Neural progenitor cell (in vitro differentiated cells): ENCODE data around the gene P3H2.

Experiments
- EZH2 ChIP-seq: fragments of 200-600 bp; sonication (generic); IDR thresholded peaks from 2 replicates; pipeline ENCODE4 v1.6.1; 2017; ENCODE audit warnings: antibody characterized with exemption, mild to moderate bottlenecking, moderate library complexity
- TF ChIP-seq, protein P1 (sequence below): fragments of 200-600 bp; sonication (generic); IDR thresholded peaks from 2 replicates; pipeline ENCODE4 v1.5.1; 2017; ENCODE audit warnings: antibody characterized with exemption, mild to moderate bottlenecking

DNA sequence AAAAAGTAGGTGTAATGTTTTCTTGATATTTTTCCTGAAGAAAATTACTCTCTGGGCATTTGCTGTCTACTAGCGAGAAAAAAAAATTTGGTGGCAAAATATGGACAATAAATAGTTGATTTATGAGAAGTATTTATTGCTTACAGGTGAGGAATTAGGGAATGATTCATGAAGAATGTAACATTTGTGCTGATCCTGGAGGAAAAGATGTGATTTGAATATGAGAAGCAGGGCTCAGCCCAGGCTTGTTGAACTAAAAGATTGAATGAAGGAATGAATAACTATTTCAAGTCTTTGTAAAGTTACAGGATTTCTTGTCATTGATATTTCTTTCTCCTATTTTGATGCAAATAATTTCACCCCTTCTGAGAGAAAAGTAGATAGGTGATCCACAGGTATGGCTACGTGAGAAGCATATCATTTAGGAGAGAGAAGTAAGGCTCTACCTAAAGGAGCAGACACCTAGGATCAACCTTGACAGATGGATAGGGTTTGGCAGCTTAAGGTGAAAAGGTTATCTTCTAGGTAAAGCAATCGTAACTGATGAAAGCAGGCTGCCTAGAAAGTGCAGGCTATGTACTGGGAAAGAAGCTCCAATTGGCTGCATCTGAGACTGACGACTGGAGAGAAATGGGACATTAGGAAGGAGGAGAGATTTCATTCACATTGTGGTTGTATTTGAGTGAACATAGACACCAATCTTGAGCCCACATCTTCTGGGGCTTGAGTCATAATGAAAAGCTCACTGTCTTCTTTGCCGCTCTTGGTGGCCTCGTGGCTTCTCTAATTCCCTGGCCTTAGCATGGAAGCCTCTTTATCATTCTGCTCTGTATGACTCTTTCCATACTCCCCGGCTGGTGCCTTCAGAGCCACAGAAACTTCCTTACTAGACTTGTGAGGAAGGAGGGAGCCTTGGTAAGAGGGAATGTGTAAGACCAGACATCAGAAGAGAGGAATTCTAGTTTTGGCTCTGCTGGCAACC is 106.5 kb downstream of the P3H2 start:
- no peak for TF ChIP-seq EZH2
- TF ChIP-seq, protein P1, sequence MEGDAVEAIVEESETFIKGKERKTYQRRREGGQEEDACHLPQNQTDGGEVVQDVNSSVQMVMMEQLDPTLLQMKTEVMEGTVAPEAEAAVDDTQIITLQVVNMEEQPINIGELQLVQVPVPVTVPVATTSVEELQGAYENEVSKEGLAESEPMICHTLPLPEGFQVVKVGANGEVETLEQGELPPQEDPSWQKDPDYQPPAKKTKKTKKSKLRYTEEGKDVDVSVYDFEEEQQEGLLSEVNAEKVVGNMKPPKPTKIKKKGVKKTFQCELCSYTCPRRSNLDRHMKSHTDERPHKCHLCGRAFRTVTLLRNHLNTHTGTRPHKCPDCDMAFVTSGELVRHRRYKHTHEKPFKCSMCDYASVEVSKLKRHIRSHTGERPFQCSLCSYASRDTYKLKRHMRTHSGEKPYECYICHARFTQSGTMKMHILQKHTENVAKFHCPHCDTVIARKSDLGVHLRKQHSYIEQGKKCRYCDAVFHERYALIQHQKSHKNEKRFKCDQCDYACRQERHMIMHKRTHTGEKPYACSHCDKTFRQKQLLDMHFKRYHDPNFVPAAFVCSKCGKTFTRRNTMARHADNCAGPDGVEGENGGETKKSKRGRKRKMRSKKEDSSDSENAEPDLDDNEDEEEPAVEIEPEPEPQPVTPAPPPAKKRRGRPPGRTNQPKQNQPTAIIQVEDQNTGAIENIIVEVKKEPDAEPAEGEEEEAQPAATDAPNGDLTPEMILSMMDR = no peak
